Fibroblast of pulmonary artery (primary cell): ENCODE data around the gene MOSPD2.

Experiments
- DNase-seq: peaks from one replicate; pipeline ENCODE4 v3.0.0-alpha.2; 2010; ENCODE audit warnings: low read depth
- H3K4me3 ChIP-seq: replicated peaks from 2 replicates; pipeline ENCODE4 v1.5.1; 2011; ENCODE audit warnings: low read depth, mild to moderate bottlenecking, control low read depth, low read length, moderate library complexity
- TF ChIP-seq, protein P1 (sequence below): IDR thresholded peaks from 2 replicates; pipeline ENCODE4 v1.5.1; 2011; ENCODE audit warnings: mild to moderate bottlenecking, control low read depth, low read length, inconsistent platforms; ENCODE audit errors: missing control alignments

Gene MOSPD2

DNA sequence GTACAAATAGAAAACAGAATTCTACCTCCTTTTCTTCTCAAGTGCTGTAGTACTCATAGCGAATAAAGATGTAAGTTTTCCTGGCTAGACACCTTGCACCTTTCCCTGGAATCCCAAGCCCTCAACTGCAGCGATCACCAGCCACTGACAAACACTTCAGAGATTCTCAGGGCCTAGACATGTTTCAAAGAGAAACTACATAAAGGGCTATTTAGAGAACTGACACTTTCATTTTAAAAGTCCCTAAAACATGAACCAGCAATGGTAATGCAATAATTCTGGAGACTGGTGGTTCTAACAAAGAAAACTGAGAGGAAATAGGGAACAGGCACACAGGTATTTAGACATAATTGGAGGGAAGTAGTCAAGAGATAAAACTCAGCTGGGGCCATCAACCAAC, 36.1 kb upstream of the MOSPD2 start:
- TF ChIP-seq, protein P1, sequence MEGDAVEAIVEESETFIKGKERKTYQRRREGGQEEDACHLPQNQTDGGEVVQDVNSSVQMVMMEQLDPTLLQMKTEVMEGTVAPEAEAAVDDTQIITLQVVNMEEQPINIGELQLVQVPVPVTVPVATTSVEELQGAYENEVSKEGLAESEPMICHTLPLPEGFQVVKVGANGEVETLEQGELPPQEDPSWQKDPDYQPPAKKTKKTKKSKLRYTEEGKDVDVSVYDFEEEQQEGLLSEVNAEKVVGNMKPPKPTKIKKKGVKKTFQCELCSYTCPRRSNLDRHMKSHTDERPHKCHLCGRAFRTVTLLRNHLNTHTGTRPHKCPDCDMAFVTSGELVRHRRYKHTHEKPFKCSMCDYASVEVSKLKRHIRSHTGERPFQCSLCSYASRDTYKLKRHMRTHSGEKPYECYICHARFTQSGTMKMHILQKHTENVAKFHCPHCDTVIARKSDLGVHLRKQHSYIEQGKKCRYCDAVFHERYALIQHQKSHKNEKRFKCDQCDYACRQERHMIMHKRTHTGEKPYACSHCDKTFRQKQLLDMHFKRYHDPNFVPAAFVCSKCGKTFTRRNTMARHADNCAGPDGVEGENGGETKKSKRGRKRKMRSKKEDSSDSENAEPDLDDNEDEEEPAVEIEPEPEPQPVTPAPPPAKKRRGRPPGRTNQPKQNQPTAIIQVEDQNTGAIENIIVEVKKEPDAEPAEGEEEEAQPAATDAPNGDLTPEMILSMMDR = no peak
- no peak for DNase-seq
- H3K4me3 ChIP-seq = no peak overlapping the region

DNA sequence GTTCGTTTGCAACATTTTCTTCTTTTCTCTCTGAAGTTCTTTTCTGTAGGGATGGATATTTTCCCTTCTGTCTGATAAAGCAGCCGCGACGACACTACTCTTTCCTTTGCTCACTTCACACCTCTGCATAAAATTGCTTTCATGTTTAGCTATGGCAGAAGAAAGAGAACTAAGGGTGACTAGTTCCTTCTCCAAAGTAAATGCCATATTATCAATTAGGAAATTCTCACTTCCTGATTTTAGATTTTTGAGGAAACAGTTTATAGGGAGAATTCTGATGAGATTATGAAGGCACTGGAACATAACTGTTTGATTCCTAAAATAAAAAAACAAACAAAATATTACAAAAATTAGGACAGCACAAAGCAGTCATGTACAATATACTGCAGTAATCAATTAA, 29.6 kb upstream of the MOSPD2 start:
- TF ChIP-seq, protein P1 = no peak
- DNase-seq = no peak
- H3K4me3 ChIP-seq = no peak overlapping the region

DNA sequence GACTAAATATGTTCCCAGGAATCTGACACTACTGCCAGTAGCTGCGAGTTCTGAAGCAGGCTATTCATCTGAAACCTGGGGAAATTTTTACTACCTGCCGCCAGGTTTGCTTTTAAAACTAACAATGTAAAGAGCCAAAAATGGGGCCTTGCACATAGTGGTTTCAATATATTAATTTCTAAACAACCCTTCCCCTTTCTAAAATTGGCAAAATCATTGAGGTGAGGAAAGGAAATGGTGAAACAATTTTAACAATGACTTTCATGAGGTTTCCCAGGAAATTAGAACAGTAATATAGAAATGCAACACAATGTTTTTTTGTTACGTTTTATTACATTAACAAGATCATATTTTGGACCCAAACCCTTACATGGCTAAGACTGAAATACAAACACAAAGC, 21.7 kb upstream of the MOSPD2 start:
- no peak for DNase-seq
- TF ChIP-seq, protein P1 = no peak
- no peak overlapping the region for H3K4me3 ChIP-seq

DNA sequence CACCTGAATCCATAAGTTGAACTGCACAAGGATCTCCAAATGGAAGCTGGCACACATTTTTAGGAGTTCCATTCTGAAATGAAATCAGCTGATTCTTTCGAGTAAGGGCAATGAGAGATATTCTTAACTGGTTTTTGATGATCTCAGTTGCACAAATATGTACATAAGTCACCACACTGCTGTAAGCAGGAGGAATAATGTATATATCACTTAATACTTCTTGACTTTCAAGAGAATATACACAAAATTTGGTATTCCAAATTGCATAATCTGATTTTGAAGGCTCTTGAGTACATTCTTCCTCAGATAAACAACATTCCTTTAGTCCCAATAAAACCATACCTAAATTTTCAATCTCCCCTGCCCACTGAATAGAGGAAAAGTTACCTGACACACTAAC, 8.6 kb upstream of the MOSPD2 start:
- TF ChIP-seq, protein P1 = no peak
- DNase-seq = peak; percentile 35
- H3K4me3 ChIP-seq = no peak overlapping the region

DNA sequence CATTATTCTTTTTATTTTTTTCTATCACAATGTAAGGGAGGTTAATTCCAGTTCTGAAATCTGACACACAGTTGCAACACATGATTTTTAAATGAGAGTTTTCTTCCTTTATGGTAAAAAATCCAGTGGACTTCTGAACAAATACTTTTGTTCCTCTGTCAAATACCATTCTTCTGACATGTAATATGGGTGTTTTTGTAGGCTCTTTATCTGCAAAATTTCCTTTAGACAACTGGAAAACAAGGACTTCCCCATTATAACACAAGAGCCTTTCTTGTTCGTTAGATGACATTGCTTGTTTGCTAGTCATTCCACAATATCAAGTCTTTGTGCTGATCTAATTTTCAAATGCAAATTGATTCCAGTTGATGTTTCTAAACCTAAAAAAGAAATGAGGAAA, 8.0 kb upstream of the MOSPD2 start:
- DNase-seq = peak; percentile 53
- TF ChIP-seq, protein P1 = no peak
- no peak overlapping the region for H3K4me3 ChIP-seq

DNA sequence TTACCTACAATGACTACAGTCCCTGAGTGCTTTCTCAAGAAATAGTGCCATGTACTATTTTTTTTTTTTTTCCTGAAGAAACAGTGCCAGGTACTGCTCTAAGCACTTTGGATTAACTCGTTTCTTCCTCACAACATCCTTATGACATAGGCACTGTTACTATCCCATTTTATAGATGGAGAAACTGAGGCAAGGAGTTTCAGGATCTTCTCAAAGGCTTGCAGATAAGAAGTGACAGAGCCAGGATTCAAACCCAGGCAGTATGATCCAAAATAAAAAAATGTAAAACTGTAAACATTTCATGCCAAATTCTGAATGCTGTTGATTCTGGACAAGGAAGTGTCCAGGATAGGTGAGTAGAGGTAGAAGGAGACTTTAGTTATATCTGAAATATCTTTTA, 1.5 kb upstream of the MOSPD2 start:
- no peak overlapping the region for H3K4me3 ChIP-seq
- TF ChIP-seq, protein P1 = no peak
- no peak for DNase-seq

DNA sequence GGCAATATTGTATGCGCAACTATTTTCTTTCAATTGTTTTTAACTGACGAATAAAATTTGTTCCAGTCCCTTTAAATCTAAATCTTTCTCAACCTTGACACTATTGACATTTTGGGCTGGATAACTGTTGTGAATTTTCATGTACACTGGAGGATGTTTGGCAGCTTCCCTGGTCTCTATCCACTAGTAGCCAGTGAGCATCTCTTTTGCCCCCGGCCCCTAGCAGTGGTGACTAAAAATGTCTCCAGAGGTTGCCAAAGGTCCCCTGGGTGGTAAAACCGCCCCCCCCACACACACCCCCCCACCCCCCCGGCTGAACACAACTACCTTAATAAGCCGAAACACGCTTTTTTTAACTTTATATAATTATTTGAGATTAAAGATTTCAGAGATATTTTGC, 866 bp upstream of the MOSPD2 start:
- no peak for DNase-seq
- TF ChIP-seq, protein P1 = no peak
- peak overlapping the region; percentile 89 for H3K4me3 ChIP-seq
